Neutrophil (primary cell): ENCODE results near the gene SUPT3H.

Experiments used
- H3K27ac ChIP-seq: fragments of 200-600 bp; sonication (generic); 2 replicates; pipeline ENCODE4 v1.5.1; 2016; ENCODE audit warnings: mild to moderate bottlenecking, moderate library complexity
- H3K27me3 ChIP-seq: fragments of 200-600 bp; sonication (generic); 2 replicates; pipeline ENCODE4 v1.6.0; 2016; ENCODE audit warnings: mild to moderate bottlenecking
- H3K36me3 ChIP-seq: fragments of 200-600 bp; sonication (generic); 2 replicates; pipeline ENCODE4 v1.5.1; 2017
- H3K4me1 ChIP-seq, 2 experiments: fragments of 200-600 bp in 1 of 2; sonication (generic) in 1 of 2; 1 replicate in 1 of 2; 2 replicates in 1 of 2; pipeline versions ENCODE4 v1.5.1 to v1.6.1; 2013 to 2016; ENCODE audit warnings: low read depth in 1 of 2, low read length in 1 of 2, mild to moderate bottlenecking in 1 of 2, moderate library complexity in 1 of 2; ENCODE audit not compliant: control insufficient read depth in 1 of 2, insufficient read depth in 1 of 2
- H3K4me3 ChIP-seq, 2 experiments: fragments of 200-600 bp in 1 of 2; sonication (generic) in 1 of 2; 1 replicate in 1 of 2; 2 replicates in 1 of 2; pipeline ENCODE4 v1.5.1; 2013 to 2016; ENCODE audit warnings: low read depth in 1 of 2, low read length in 1 of 2, mild to moderate bottlenecking in 1 of 2, moderate library complexity in 1 of 2
- H3K9me3 ChIP-seq: fragments of 200-600 bp; sonication (generic); 2 replicates; pipeline ENCODE4 v1.5.1; 2016
- CTCF ChIP-seq: fragments of 200-600 bp; sonication (generic); IDR thresholded peaks from 2 replicates; pipeline ENCODE4 v1.5.1; 2016; ENCODE audit warnings: antibody characterized with exemption

The SUPT3H gene

GRCh38 chr6:45054610-45055009 lies 323.1 kb downstream of the SUPT3H start:
- no peaks in the 10 kb centered on the region for H3K36me3 ChIP-seq
- H3K27ac ChIP-seq = no peak overlapping the region
- no peak overlapping the region for H3K4me3 ChIP-seq
- no peaks in the 10 kb centered on the region for H3K27me3 ChIP-seq
- TF ChIP-seq CTCF = no peak
- H3K4me1 ChIP-seq = no peaks in the 10 kb centered on the region
- no peaks in the 10 kb centered on the region for H3K9me3 ChIP-seq

- no peak overlapping the region for H3K4me3 ChIP-seq
- no peaks in the 10 kb centered on the region for H3K27me3 ChIP-seq
- no peaks in the 10 kb centered on the region for H3K9me3 ChIP-seq
- no peak overlapping the region for H3K27ac ChIP-seq
- no peak for TF ChIP-seq CTCF
- no peaks in the 10 kb centered on the region for H3K36me3 ChIP-seq
- H3K4me1 ChIP-seq = no peaks in the 10 kb centered on the region
Measured at GRCh38 chr6:45052325-45052724, 325.4 kb downstream of the SUPT3H start.

- Histone ChIP-seq H3K4me1 (no peaks in the 10 kb centered on the region), H3K27me3 (no peaks in the 10 kb centered on the region), H3K9me3 (no peaks in the 10 kb centered on the region), H3K27ac (peak overlapping the region; percentile 60), H3K4me3 (no peak overlapping the region), H3K36me3 (no peaks in the 10 kb centered on the region)
- no peak for TF ChIP-seq CTCF
Measured at GRCh38 chr6:45049188-45049843, 328.4 kb downstream of the SUPT3H start.

GRCh38 chr6:45047573-45047972 lies 330.2 kb downstream of the SUPT3H start:
- Histone ChIP-seq H3K27ac (no peak overlapping the region), H3K4me1 (no peaks in the 10 kb centered on the region), H3K9me3 (no peaks in the 10 kb centered on the region), H3K27me3 (no peaks in the 10 kb centered on the region), H3K36me3 (no peaks in the 10 kb centered on the region), H3K4me3 (no peak overlapping the region)
- TF ChIP-seq CTCF = no peak

- TF ChIP-seq CTCF = no peak
- no peaks in the 10 kb centered on the region for H3K27me3 ChIP-seq
Measured at GRCh38 chr6:45045253-45045601, 332.5 kb downstream of the SUPT3H start.

More at GRCh38 chr6:45045253-45045601, 332.5 kb downstream of the SUPT3H start:
- Histone ChIP-seq H3K4me1 (no peaks in the 10 kb centered on the region), H3K9me3 (no peaks in the 10 kb centered on the region), H3K4me3 (no peak overlapping the region), H3K36me3 (no peaks in the 10 kb centered on the region), H3K27ac (no peak overlapping the region)
